Measurements from ENCODE around the gene ANAPC1.
"Not testable (repeated sequence)": the region's sequence is repeated elsewhere in the genome, so short reads cannot be mapped to it uniquely, and the experiment has no call there.

Gene ANAPC1

GRCh38 chr2:111908578-111908977, 24.6 kb upstream of the ANAPC1 start:
- H3K4ac ChIP-seq (ENCODE audit: low read length), result no peak overlapping the region
- H3K27me3 ChIP-seq (ENCODE audit: control insufficient read depth in 3 of 3, insufficient read depth in 3 of 3, low read depth in 1 of 3, low read length in 3 of 3), result no peaks in the 10 kb centered on the region
- no peak overlapping the region for H4K8ac ChIP-seq (ENCODE audit: low read depth, low read length)
- H3K4me1 ChIP-seq (ENCODE audit: control insufficient read depth in 2 of 2, insufficient read depth in 1 of 2, low read depth in 1 of 2, low read length in 2 of 2), result peaks cover 18 to 32% of the 10 kb centered on the region in 2 donors
- H2BK120ac ChIP-seq (ENCODE audit: low read depth, low read length), result no peak overlapping the region
- H3K4me2 ChIP-seq (ENCODE audit: insufficient read depth, low read length, poor library complexity, severe bottlenecking), result no peak overlapping the region
- H4K91ac ChIP-seq (ENCODE audit: low read depth, low read length, poor library complexity), result no peak overlapping the region
- no peak overlapping the region for H2BK5ac ChIP-seq (ENCODE audit: low read length)
- no peak overlapping the region for H3K4me3 ChIP-seq (ENCODE audit: low read length in 2 of 2)
- H3K9ac ChIP-seq (ENCODE audit: low read depth, low read length, poor library complexity), result no peak overlapping the region
- H3K79me1 ChIP-seq (ENCODE audit: low read depth, low read length), result no peaks in the 10 kb centered on the region
- no peak overlapping the region for H2BK15ac ChIP-seq (ENCODE audit: low read length)
- no peak overlapping the region for H2BK12ac ChIP-seq (ENCODE audit: low read length)
- H2AK5ac ChIP-seq (ENCODE audit: low read depth, low read length), result no peak overlapping the region
- H3K36me3 ChIP-seq (replicated peaks in 1 of 2; ENCODE audit: control insufficient read depth in 2 of 2, insufficient read depth in 2 of 2, low read length in 2 of 2), result no peaks in the 10 kb centered on the region
- no peaks in the 10 kb centered on the region for H3K9me3 ChIP-seq (replicated peaks in 1 of 2; ENCODE audit: control insufficient read depth in 2 of 2, insufficient read depth in 1 of 2, low read depth in 1 of 2, low read length in 2 of 2)
- H3K23ac ChIP-seq (ENCODE audit: low read depth, low read length, poor library complexity), result no peak overlapping the region
- H3K27ac ChIP-seq (replicated peaks; ENCODE audit: low read length), result no peak overlapping the region
- peak overlapping the region; percentile 32 for H2AFZ ChIP-seq (ENCODE audit: low read length)
- no CpG with 5 or more reads among the region's 1 CpG for WGBS, 2 donors (ENCODE audit: extremely low coverage in 2 of 2, insufficient read length in 2 of 2, insufficient replicate concordance in 1 of 2)
- H3K18ac ChIP-seq (ENCODE audit: low read length), result no peak overlapping the region
- DNase-seq (ENCODE audit: low spot score), result no peak
- H3K14ac ChIP-seq (ENCODE audit: low read length), result no peak overlapping the region

GRCh38 chr2:111905990-111906735, 22.2 kb upstream of the ANAPC1 start:
- H2BK120ac ChIP-seq (ENCODE audit: low read depth, low read length), result no peak overlapping the region
- no peak overlapping the region for H4K8ac ChIP-seq (ENCODE audit: low read depth, low read length)
- H2BK15ac ChIP-seq (ENCODE audit: low read length), result no peak overlapping the region
- H2AFZ ChIP-seq (ENCODE audit: low read length), result peak overlapping the region; percentile 76
- no peak overlapping the region for H3K14ac ChIP-seq (ENCODE audit: low read length)
- no CpG with 5 or more reads among the region's 4 CpGs for WGBS, 2 donors (ENCODE audit: extremely low coverage in 2 of 2, insufficient read length in 2 of 2, insufficient replicate concordance in 1 of 2)
- no peak overlapping the region for H3K23ac ChIP-seq (ENCODE audit: low read depth, low read length, poor library complexity)
- H3K4me3 ChIP-seq (ENCODE audit: low read length in 2 of 2), result peak overlapping the region in 1 of 2 donors; percentile 13
- H3K27me3 ChIP-seq (ENCODE audit: control insufficient read depth in 3 of 3, insufficient read depth in 3 of 3, low read depth in 1 of 3, low read length in 3 of 3), result no peaks in the 10 kb centered on the region
- no peaks in the 10 kb centered on the region for H3K36me3 ChIP-seq (replicated peaks in 1 of 2; ENCODE audit: control insufficient read depth in 2 of 2, insufficient read depth in 2 of 2, low read length in 2 of 2)
- no peak overlapping the region for H3K18ac ChIP-seq (ENCODE audit: low read length)
- H3K27ac ChIP-seq (replicated peaks; ENCODE audit: low read length), result no peak overlapping the region
- no peaks in the 10 kb centered on the region for H3K9me3 ChIP-seq (replicated peaks in 1 of 2; ENCODE audit: control insufficient read depth in 2 of 2, insufficient read depth in 1 of 2, low read depth in 1 of 2, low read length in 2 of 2)
- no peak overlapping the region for H4K91ac ChIP-seq (ENCODE audit: low read depth, low read length, poor library complexity)
- no peak overlapping the region for H3K4ac ChIP-seq (ENCODE audit: low read length)
- H3K79me1 ChIP-seq (ENCODE audit: low read depth, low read length), result no peaks in the 10 kb centered on the region
- H2BK5ac ChIP-seq (ENCODE audit: low read length), result no peak overlapping the region
- no peak overlapping the region for H3K4me2 ChIP-seq (ENCODE audit: insufficient read depth, low read length, poor library complexity, severe bottlenecking)
- H2AK5ac ChIP-seq (ENCODE audit: low read depth, low read length), result no peak overlapping the region
- DNase-seq (ENCODE audit: low spot score), result no peak
- H3K9ac ChIP-seq (ENCODE audit: low read depth, low read length, poor library complexity), result no peak overlapping the region
- H3K4me1 ChIP-seq (ENCODE audit: control insufficient read depth in 2 of 2, insufficient read depth in 1 of 2, low read depth in 1 of 2, low read length in 2 of 2), result peaks cover 20 to 37% of the 10 kb centered on the region in 2 donors
- H2BK12ac ChIP-seq (ENCODE audit: low read length), result no peak overlapping the region

- H3K14ac ChIP-seq (ENCODE audit: low read length); H3K9me3 ChIP-seq (replicated peaks in 1 of 2; ENCODE audit: control insufficient read depth in 2 of 2, insufficient read depth in 1 of 2, low read depth in 1 of 2, low read length in 2 of 2); H2BK120ac ChIP-seq (ENCODE audit: low read depth, low read length); H2BK15ac ChIP-seq (ENCODE audit: low read length); H2BK12ac ChIP-seq (ENCODE audit: low read length); H3K27ac ChIP-seq (replicated peaks; ENCODE audit: low read length); H4K8ac ChIP-seq (ENCODE audit: low read depth, low read length); H2AK5ac ChIP-seq (ENCODE audit: low read depth, low read length); H3K9ac ChIP-seq (ENCODE audit: low read depth, low read length, poor library complexity); H2AFZ ChIP-seq (ENCODE audit: low read length); H3K4me3 ChIP-seq (ENCODE audit: low read length in 2 of 2); H3K79me1 ChIP-seq (ENCODE audit: low read depth, low read length); H2BK5ac ChIP-seq (ENCODE audit: low read length); H3K4ac ChIP-seq (ENCODE audit: low read length); DNase-seq (ENCODE audit: low spot score); H3K23ac ChIP-seq (ENCODE audit: low read depth, low read length, poor library complexity); H4K91ac ChIP-seq (ENCODE audit: low read depth, low read length, poor library complexity); H3K27me3 ChIP-seq (ENCODE audit: control insufficient read depth in 3 of 3, insufficient read depth in 3 of 3, low read depth in 1 of 3, low read length in 3 of 3); H3K4me2 ChIP-seq (ENCODE audit: insufficient read depth, low read length, poor library complexity, severe bottlenecking); H3K36me3 ChIP-seq (replicated peaks in 1 of 2; ENCODE audit: control insufficient read depth in 2 of 2, insufficient read depth in 2 of 2, low read length in 2 of 2); H3K18ac ChIP-seq (ENCODE audit: low read length): not testable (repeated sequence)
- peaks cover 20 to 37% of the 10 kb centered on the region in 2 donors for H3K4me1 ChIP-seq (ENCODE audit: control insufficient read depth in 2 of 2, insufficient read depth in 1 of 2, low read depth in 1 of 2, low read length in 2 of 2)
- no CpG with 5 or more reads among the region's 9 CpGs for WGBS, 2 donors (ENCODE audit: extremely low coverage in 2 of 2, insufficient read length in 2 of 2, insufficient replicate concordance in 1 of 2)
Observed at GRCh38 chr2:111905475-111905869, 21.5 kb upstream of the ANAPC1 start.

- H3K4ac ChIP-seq (ENCODE audit: low read length), result no peak overlapping the region
- H3K27ac ChIP-seq (replicated peaks; ENCODE audit: low read length), result no peak overlapping the region
- H2AFZ ChIP-seq (ENCODE audit: low read length), result no peak overlapping the region
- no peak overlapping the region for H3K4me2 ChIP-seq (ENCODE audit: insufficient read depth, low read length, poor library complexity, severe bottlenecking)
- H3K9me3 ChIP-seq (replicated peaks in 1 of 2; ENCODE audit: control insufficient read depth in 2 of 2, insufficient read depth in 1 of 2, low read depth in 1 of 2, low read length in 2 of 2), result no peaks in the 10 kb centered on the region
- no peak overlapping the region for H3K18ac ChIP-seq (ENCODE audit: low read length)
- H3K4me1 ChIP-seq (ENCODE audit: control insufficient read depth in 2 of 2, insufficient read depth in 1 of 2, low read depth in 1 of 2, low read length in 2 of 2), result peaks cover 20 to 37% of the 10 kb centered on the region in 2 donors
- no peak overlapping the region for H2AK5ac ChIP-seq (ENCODE audit: low read depth, low read length)
- H3K79me1 ChIP-seq (ENCODE audit: low read depth, low read length), result no peaks in the 10 kb centered on the region
- H3K23ac ChIP-seq (ENCODE audit: low read depth, low read length, poor library complexity), result no peak overlapping the region
- H2BK120ac ChIP-seq (ENCODE audit: low read depth, low read length), result no peak overlapping the region
- no peak for DNase-seq (ENCODE audit: low spot score)
- H3K36me3 ChIP-seq (replicated peaks in 1 of 2; ENCODE audit: control insufficient read depth in 2 of 2, insufficient read depth in 2 of 2, low read length in 2 of 2), result no peaks in the 10 kb centered on the region
- H3K4me3 ChIP-seq (ENCODE audit: low read length in 2 of 2), result no peak overlapping the region
- peaks cover 0 to 7% (median 0%) of the 10 kb centered on the region in 3 experiments for H3K27me3 ChIP-seq (ENCODE audit: control insufficient read depth in 3 of 3, insufficient read depth in 3 of 3, low read depth in 1 of 3, low read length in 3 of 3)
- H3K9ac ChIP-seq (ENCODE audit: low read depth, low read length, poor library complexity), result no peak overlapping the region
- H2BK15ac ChIP-seq (ENCODE audit: low read length), result no peak overlapping the region
- no peak overlapping the region for H3K14ac ChIP-seq (ENCODE audit: low read length)
- no peak overlapping the region for H2BK12ac ChIP-seq (ENCODE audit: low read length)
- WGBS, 2 donors (ENCODE audit: extremely low coverage in 2 of 2, insufficient read length in 2 of 2, insufficient replicate concordance in 1 of 2), result no CpG with 5 or more reads among the region's 10 CpGs
- no peak overlapping the region for H2BK5ac ChIP-seq (ENCODE audit: low read length)
- H4K91ac ChIP-seq (ENCODE audit: low read depth, low read length, poor library complexity), result no peak overlapping the region
- no peak overlapping the region for H4K8ac ChIP-seq (ENCODE audit: low read depth, low read length)
Observed at GRCh38 chr2:111904726-111905474, 20.9 kb upstream of the ANAPC1 start.

Data from neuronal stem cell (in vitro differentiated cells).